Sigmoid colon (tissue), 7 donors: ENCODE data around the gene ISLR2. TPM values are rescaled to one million over a fixed set of nuclear protein-coding genes. Genes with fewer than 3 reads are reported as not detected.

Source experiments
- DNase-seq: peaks from one replicate; pipeline ENCODE4 v3.0.0-alpha.2; 2019
- H3K27ac ChIP-seq, 4 donors: fragments of 200-600 bp; sonication (generic); one replicate each; pipeline ENCODE4 v1.5.1; 2016 to 2019; ENCODE audit warnings: mild to moderate bottlenecking in 1 of 4
- H3K27me3 ChIP-seq, 3 donors: fragments of 200-600 bp; sonication (generic); one replicate each; pipeline ENCODE4 v1.5.1; 2019; ENCODE audit warnings: mild to moderate bottlenecking in 1 of 3
- H3K36me3 ChIP-seq, 4 donors: fragments of 200-600 bp; sonication (generic); one replicate each; pipeline ENCODE4 v1.5.1; 2016 to 2019
- H3K4me1 ChIP-seq, 4 donors: fragments of 200-600 bp; sonication (generic); one replicate each; pipeline ENCODE4 v1.5.1; 2017 to 2019
- H3K4me3 ChIP-seq, 4 donors: fragments of 200-600 bp; sonication (generic); one replicate each; pipeline ENCODE4 v1.5.1; 2017 to 2019; ENCODE audit warnings: mild to moderate bottlenecking in 2 of 4, moderate library complexity in 1 of 4
- H3K9me3 ChIP-seq, 4 donors: fragments of 200-600 bp in 3 of 4; sonication (generic) in 3 of 4; one replicate each; pipeline versions ENCODE4 v1.5.1 to v1.6.1; 2013 to 2019
- EP300 ChIP-seq, 4 donors: sonication (generic); formaldehyde crosslinking; IDR thresholded peaks; one replicate each; pipeline ENCODE4 v1.6.1; 2017; ENCODE audit warnings: antibody characterized with exemption in 4 of 4
- POLR2A ChIP-seq, 2 donors: fragments of 450-650 bp; IDR thresholded peaks; one replicate each; pipeline ENCODE4 v1.6.1; 2016; ENCODE audit warnings: antibody characterized with exemption in 2 of 2, mild to moderate bottlenecking in 2 of 2, moderate library complexity in 2 of 2
- POLR2AphosphoS5 ChIP-seq, 4 donors: sonication (generic); formaldehyde crosslinking; IDR thresholded peaks; one replicate each; pipeline ENCODE4 v1.6.1; 2017; ENCODE audit warnings: antibody characterized with exemption in 4 of 4
- whole genome bisulfite sequencing, 2 donors: extraction: QIAGEN DNeasy Blood & Tissue Kit; methylation state at CpG; one replicate each; pipeline ENCODE4 v1.1.7; 2013; 5-methylcytosine and 5-hydroxymethylcytosine counted together
- intact Hi-C: fragments of 100-400 bp; cut with DNase I; formaldehyde crosslinking; loops from one replicate; pipeline ENCODE4 v1.15.1; 2023
- polyA plus RNA-seq, 3 donors: library from polyadenylated mRNA; stranded (reverse); fragments of 200-250 nt; gene quantifications; one replicate each; pipeline ENCODE4 v1.2.3, GENCODE V29; 2013
- total RNA-seq, 4 donors: library from RNA; depleted of rRNA; stranded (reverse); fragments of >200 nt; gene quantifications; one replicate each; pipeline ENCODE4 v1.1.0, GENCODE V29; 2016
- TF ChIP-seq, protein P1 (sequence below), 4 experiments: fragments of 450-650 bp in 3 of 4; fragments of 200-600 bp in 1 of 4; IDR thresholded peaks; one replicate each; pipeline ENCODE4 v1.5.1; 2016 to 2019; ENCODE audit warnings: antibody characterized with exemption in 4 of 4, mild to moderate bottlenecking in 3 of 4, moderate library complexity in 2 of 4
- donor health status: healthy with polysubstance abuse.
- donor health status: Bipolar disorder and iron deficiency.
- donor health status: healthy.

Gene ISLR2
- total and polyA plus RNA-seq, 7 donors = 0.16 to 2.2 (median 1.1) TPM; not detected in 2

DNA sequence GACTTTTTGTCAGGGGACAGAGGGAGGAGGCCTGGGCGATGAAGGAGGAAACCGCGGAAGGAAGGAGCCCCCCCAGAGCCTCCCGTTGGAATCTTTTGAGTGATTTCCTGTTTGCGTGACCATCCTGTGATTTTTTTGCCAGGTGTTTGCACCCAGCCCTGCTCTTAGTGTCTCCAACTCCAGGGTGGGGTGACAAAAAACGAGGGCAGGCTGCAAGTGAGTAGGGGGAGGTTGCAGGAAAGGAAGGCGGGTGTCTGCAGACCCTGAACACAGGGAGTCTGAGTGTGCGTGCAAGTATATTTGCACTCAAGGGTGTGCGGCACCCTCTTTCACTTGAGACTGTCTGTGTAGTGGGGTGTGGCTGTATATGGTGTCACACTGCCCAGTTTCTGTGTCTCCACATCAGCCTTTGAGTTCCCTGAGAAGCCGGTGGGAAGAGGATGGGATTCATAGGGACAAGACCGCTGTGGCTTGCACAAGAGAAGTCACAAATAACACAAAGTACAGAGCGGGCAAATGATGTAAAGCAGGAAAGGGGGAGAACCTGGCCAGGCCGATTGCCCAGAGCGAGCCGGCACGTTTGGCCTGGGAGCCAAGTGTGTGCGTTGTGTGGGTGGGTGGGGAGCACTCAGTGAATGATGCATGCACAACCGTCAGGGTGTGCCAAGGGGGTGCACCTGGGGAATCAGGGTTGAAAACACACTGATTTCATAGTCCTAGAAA is 6.6 kb downstream of the ISLR2 start:
- Histone ChIP-seq H3K9me3 (no peaks in the 10 kb centered on the region), H3K27ac (peak overlapping the region; percentile 51 to 68 (median 62)), H3K36me3 (no peaks in the 10 kb centered on the region), H3K4me3 (peak overlapping the region; percentile 17 to 55 (median 48)), H3K4me1 (peaks cover 0 to 50% (median 37%) of the 10 kb centered on the region in 4 donors), H3K27me3 (peaks cover 39 to 86% (median 66%) of the 10 kb centered on the region in 3 donors)
- no peak for TF ChIP-seq EP300 (IDR thresholded peaks at IDR 0.05)
- TF ChIP-seq, protein P1, sequence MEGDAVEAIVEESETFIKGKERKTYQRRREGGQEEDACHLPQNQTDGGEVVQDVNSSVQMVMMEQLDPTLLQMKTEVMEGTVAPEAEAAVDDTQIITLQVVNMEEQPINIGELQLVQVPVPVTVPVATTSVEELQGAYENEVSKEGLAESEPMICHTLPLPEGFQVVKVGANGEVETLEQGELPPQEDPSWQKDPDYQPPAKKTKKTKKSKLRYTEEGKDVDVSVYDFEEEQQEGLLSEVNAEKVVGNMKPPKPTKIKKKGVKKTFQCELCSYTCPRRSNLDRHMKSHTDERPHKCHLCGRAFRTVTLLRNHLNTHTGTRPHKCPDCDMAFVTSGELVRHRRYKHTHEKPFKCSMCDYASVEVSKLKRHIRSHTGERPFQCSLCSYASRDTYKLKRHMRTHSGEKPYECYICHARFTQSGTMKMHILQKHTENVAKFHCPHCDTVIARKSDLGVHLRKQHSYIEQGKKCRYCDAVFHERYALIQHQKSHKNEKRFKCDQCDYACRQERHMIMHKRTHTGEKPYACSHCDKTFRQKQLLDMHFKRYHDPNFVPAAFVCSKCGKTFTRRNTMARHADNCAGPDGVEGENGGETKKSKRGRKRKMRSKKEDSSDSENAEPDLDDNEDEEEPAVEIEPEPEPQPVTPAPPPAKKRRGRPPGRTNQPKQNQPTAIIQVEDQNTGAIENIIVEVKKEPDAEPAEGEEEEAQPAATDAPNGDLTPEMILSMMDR (IDR thresholded peaks at IDR 0.05) = no peak
- TF ChIP-seq POLR2A (IDR thresholded peaks at IDR 0.05) = no peak
- TF ChIP-seq POLR2AphosphoS5 (IDR thresholded peaks at IDR 0.05) = no peak
- DNase-seq = no peak
- intact Hi-C loops = loop anchor here (2.0 to 10.0 kb wide), 2 partner anchors 38 to 162 kb away; no protein-coding TSS in a partner anchor
- 6 to 14% methylated on average over 18 of the region's 18 CpGs for WGBS, 2 donors

DNA sequence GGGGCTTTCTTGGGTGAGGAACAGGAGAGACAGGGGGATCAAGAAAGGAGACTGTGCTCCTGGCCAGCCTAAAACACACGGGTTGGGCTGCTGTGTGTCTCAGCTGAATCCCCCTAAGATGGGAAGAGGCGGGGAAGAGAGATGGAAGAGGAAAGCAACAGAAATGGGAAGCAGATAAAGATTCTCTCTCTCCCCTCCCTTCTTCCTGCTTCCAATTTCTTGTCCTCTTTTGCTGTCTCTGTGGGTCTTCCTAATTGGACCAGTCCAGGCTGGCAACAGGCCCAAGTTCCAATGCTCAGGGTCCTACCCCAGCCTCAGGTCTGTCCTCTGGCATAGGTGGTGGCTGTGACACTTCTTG is 7.1 kb downstream of the ISLR2 start:
- WGBS, 2 donors = 60 to 61% methylated on average over 2 of the region's 2 CpGs
- Histone ChIP-seq H3K4me3 (no peak overlapping the region), H3K27me3 (peaks cover 34 to 81% (median 61%) of the 10 kb centered on the region in 3 donors), H3K36me3 (no peaks in the 10 kb centered on the region), H3K27ac (peak overlapping the region in 1 of 4 donors; percentile 66), H3K4me1 (peaks cover 0 to 49% (median 37%) of the 10 kb centered on the region in 4 donors), H3K9me3 (no peaks in the 10 kb centered on the region)
- TF ChIP-seq POLR2AphosphoS5 (IDR thresholded peaks at IDR 0.05) (no peak), EP300 (IDR thresholded peaks at IDR 0.05) (no peak), POLR2A (IDR thresholded peaks at IDR 0.05) (no peak)
- TF ChIP-seq, protein P1 (IDR thresholded peaks at IDR 0.05) = no peak
- no peak for DNase-seq
- intact Hi-C loops = loop anchor here (2.0 to 10.0 kb wide), 2 partner anchors 37 to 163 kb away; no protein-coding TSS in a partner anchor

DNA sequence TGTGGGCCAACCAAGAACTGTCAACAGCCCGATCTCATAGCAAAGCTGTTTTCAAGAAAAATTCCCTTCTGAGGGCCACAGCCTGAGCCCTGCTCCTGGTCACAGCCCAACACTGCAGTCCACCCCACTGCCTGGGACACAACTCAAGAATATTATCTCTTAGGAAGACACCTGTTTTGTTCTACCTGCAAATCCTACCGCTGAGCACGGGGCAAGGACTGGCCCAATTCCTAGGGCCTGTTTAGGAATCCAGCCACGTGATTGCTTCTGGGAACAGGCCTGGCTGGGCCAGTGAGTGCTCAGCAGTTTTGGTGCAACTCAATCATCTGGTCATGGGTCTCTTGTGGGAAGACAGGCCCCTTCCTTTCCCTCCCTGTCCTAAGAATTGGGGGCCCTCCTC is 8.3 kb downstream of the ISLR2 start:
- 84 to 89% methylated on average over 4 of the region's 4 CpGs for WGBS, 2 donors
- Histone ChIP-seq H3K4me1 (peaks cover 0 to 39% (median 37%) of the 10 kb centered on the region in 4 donors), H3K27me3 (peaks cover 25 to 69% (median 50%) of the 10 kb centered on the region in 3 donors), H3K36me3 (no peaks in the 10 kb centered on the region), H3K9me3 (no peaks in the 10 kb centered on the region), H3K27ac (no peak overlapping the region), H3K4me3 (no peak overlapping the region)
- DNase-seq = no peak
- intact Hi-C loops = loop anchor here (10.0 kb wide), 1 partner anchor 164 kb away; no protein-coding TSS in a partner anchor
- no peak for TF ChIP-seq POLR2AphosphoS5 (IDR thresholded peaks at IDR 0.05)
- no peak for TF ChIP-seq EP300 (IDR thresholded peaks at IDR 0.05)
- TF ChIP-seq, protein P1 (IDR thresholded peaks at IDR 0.05) = no peak
- no peak for TF ChIP-seq POLR2A (IDR thresholded peaks at IDR 0.05)

DNA sequence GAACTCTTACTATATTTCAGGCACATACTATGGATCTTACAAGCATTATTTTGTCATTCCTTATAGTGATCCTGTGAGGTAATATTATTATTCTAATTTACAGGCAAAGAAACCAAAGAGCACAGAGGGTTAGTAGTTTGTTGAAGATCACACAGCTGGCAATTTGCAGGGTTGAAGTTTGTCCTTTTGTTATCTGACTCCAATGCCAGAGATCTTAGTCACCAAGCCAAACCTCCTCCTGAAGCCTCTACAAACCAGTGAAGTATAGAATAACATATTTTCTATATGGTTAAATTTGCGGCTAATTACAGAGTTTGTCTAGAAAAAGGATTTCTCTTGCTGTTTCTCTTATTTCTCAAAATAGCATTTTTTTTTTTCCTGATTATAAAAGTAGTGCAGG is 11.2 kb downstream of the ISLR2 start:
- H3K27me3 ChIP-seq = peaks cover 5 to 40% (median 21%) of the 10 kb centered on the region in 3 donors
- TF ChIP-seq, protein P1 (IDR thresholded peaks at IDR 0.05) = no peak
- no peak for TF ChIP-seq POLR2AphosphoS5 (IDR thresholded peaks at IDR 0.05)
- no peak for TF ChIP-seq EP300 (IDR thresholded peaks at IDR 0.05)
- TF ChIP-seq POLR2A (IDR thresholded peaks at IDR 0.05) = no peak
- H3K9me3 ChIP-seq = peaks cover 0 to 2% (median under 1%) of the 10 kb centered on the region in 4 donors
- intact Hi-C loops = no loop called here
- no peaks in the 10 kb centered on the region for H3K36me3 ChIP-seq
- no peak overlapping the region for H3K4me3 ChIP-seq
- DNase-seq = no peak
- H3K4me1 ChIP-seq = peaks cover 0 to 12% (median 10%) of the 10 kb centered on the region in 4 donors
- H3K27ac ChIP-seq = no peak overlapping the region
- WGBS, 2 donors = 92 to 97% methylated on average over 1 of the region's 1 CpG
